Measurements from ENCODE around the gene RRN3.
"Not testable (repeated sequence)": the region's sequence is repeated elsewhere in the genome, so short reads cannot be mapped to it uniquely, and the experiment has no call there.

RRN3 gene

GRCh38 chr16:15054357-15055140, 39.5 kb downstream of the RRN3 start:
- Histone ChIP-seq H3K9ac (ENCODE audit: low read depth, low read length) (peak overlapping the region; percentile 66), H3K4me3 (ENCODE audit: low read length) (peak overlapping the region; percentile 82), H3K4me1 (ENCODE audit: insufficient read depth, low read length) (no peaks in the 10 kb centered on the region), H3K9me3 (ENCODE audit: insufficient read depth, low read depth, low read length) (no peaks in the 10 kb centered on the region), H3K27me3 (ENCODE audit: insufficient read depth, low read length) (no peaks in the 10 kb centered on the region), H3K27ac (ENCODE audit: low read length) (no peak overlapping the region), H3K36me3 (ENCODE audit: insufficient read depth, low read depth, low read length) (peaks cover 11% of the 10 kb centered on the region)

- H3K36me3 ChIP-seq (ENCODE audit: insufficient read depth, low read depth, low read length) = peaks cover 5% of the 10 kb centered on the region; the same call in 1 of the 2 replicates
Measured at GRCh38 chr16:15053904-15054303, 40.2 kb downstream of the RRN3 start.

GRCh38 chr16:15052747-15053476, 41.2 kb downstream of the RRN3 start:
- Histone ChIP-seq H3K9ac (ENCODE audit: low read depth, low read length) (no peak overlapping the region), H3K27ac (ENCODE audit: low read length) (no peak overlapping the region), H3K27me3 (ENCODE audit: insufficient read depth, low read length) (no peaks in the 10 kb centered on the region), H3K4me3 (ENCODE audit: low read length) (no peak overlapping the region), H3K4me1 (ENCODE audit: insufficient read depth, low read length) (no peaks in the 10 kb centered on the region), H3K36me3 (ENCODE audit: insufficient read depth, low read depth, low read length) (no peaks in the 10 kb centered on the region), H3K9me3 (ENCODE audit: insufficient read depth, low read depth, low read length) (no peaks in the 10 kb centered on the region)

More at GRCh38 chr16:15053904-15054303, 40.2 kb downstream of the RRN3 start:
- H3K9ac ChIP-seq (ENCODE audit: low read depth, low read length) = no peak overlapping the region
- H3K4me3 ChIP-seq (ENCODE audit: low read length) = no peak overlapping the region; the same call in 1 of the 2 replicates
- no peak overlapping the region for H3K27ac ChIP-seq (ENCODE audit: low read length)
- no peaks in the 10 kb centered on the region for H3K9me3 ChIP-seq (ENCODE audit: insufficient read depth, low read depth, low read length)
- no peaks in the 10 kb centered on the region for H3K27me3 ChIP-seq (ENCODE audit: insufficient read depth, low read length)
- H3K4me1 ChIP-seq (ENCODE audit: insufficient read depth, low read length) = no peaks in the 10 kb centered on the region

GRCh38 chr16:15051387-15051951, 42.6 kb downstream of the RRN3 start:
- Histone ChIP-seq H3K9ac (ENCODE audit: low read depth, low read length) (no peak overlapping the region), H3K27ac (ENCODE audit: low read length) (no peak overlapping the region), H3K4me3 (ENCODE audit: low read length) (no peak overlapping the region), H3K9me3 (ENCODE audit: insufficient read depth, low read depth, low read length) (no peaks in the 10 kb centered on the region), H3K4me1 (ENCODE audit: insufficient read depth, low read length) (no peaks in the 10 kb centered on the region), H3K36me3 (ENCODE audit: insufficient read depth, low read depth, low read length) (peaks cover 10% of the 10 kb centered on the region), H3K27me3 (ENCODE audit: insufficient read depth, low read length) (no peaks in the 10 kb centered on the region)

GRCh38 chr16:15050440-15050839, 43.6 kb downstream of the RRN3 start:
- not testable (repeated sequence) for H3K27me3 ChIP-seq (ENCODE audit: insufficient read depth, low read length); H3K9ac ChIP-seq (ENCODE audit: low read depth, low read length); H3K27ac ChIP-seq (ENCODE audit: low read length); H3K9me3 ChIP-seq (ENCODE audit: insufficient read depth, low read depth, low read length); H3K4me3 ChIP-seq (ENCODE audit: low read length); H3K4me1 ChIP-seq (ENCODE audit: insufficient read depth, low read length)
- H3K36me3 ChIP-seq (ENCODE audit: insufficient read depth, low read depth, low read length) = peaks cover 15% of the 10 kb centered on the region

GRCh38 chr16:15049581-15050180, 44.4 kb downstream of the RRN3 start:
- Histone ChIP-seq H3K9me3 (ENCODE audit: insufficient read depth, low read depth, low read length) (no peaks in the 10 kb centered on the region), H3K4me1 (ENCODE audit: insufficient read depth, low read length) (no peaks in the 10 kb centered on the region), H3K27me3 (ENCODE audit: insufficient read depth, low read length) (no peaks in the 10 kb centered on the region), H3K9ac (ENCODE audit: low read depth, low read length) (no peak overlapping the region), H3K36me3 (ENCODE audit: insufficient read depth, low read depth, low read length) (peaks cover 15% of the 10 kb centered on the region), H3K27ac (ENCODE audit: low read length) (no peak overlapping the region), H3K4me3 (ENCODE audit: low read length) (no peak overlapping the region)

- Histone ChIP-seq H3K27ac (ENCODE audit: low read length) (no peak overlapping the region), H3K4me1 (ENCODE audit: insufficient read depth, low read length) (no peaks in the 10 kb centered on the region), H3K9me3 (ENCODE audit: insufficient read depth, low read depth, low read length) (no peaks in the 10 kb centered on the region), H3K27me3 (ENCODE audit: insufficient read depth, low read length) (no peaks in the 10 kb centered on the region), H3K36me3 (ENCODE audit: insufficient read depth, low read depth, low read length) (peaks cover 15% of the 10 kb centered on the region), H3K9ac (ENCODE audit: low read depth, low read length) (no peak overlapping the region), H3K4me3 (ENCODE audit: low read length) (no peak overlapping the region)
Measured at GRCh38 chr16:15046692-15047376, 47.2 kb downstream of the RRN3 start.

GRCh38 chr16:15045270-15045669, 48.8 kb downstream of the RRN3 start:
- not testable (repeated sequence) for H3K9me3 ChIP-seq (ENCODE audit: insufficient read depth, low read depth, low read length); H3K4me1 ChIP-seq (ENCODE audit: insufficient read depth, low read length); H3K27ac ChIP-seq (ENCODE audit: low read length); H3K4me3 ChIP-seq (ENCODE audit: low read length); H3K9ac ChIP-seq (ENCODE audit: low read depth, low read length); H3K27me3 ChIP-seq (ENCODE audit: insufficient read depth, low read length)
- peaks cover 28% of the 10 kb centered on the region for H3K36me3 ChIP-seq (ENCODE audit: insufficient read depth, low read depth, low read length)

GRCh38 chr16:15044286-15044685, 49.8 kb downstream of the RRN3 start:
- Histone ChIP-seq H3K36me3 (ENCODE audit: insufficient read depth, low read depth, low read length) (peaks cover 38% of the 10 kb centered on the region), H3K27me3 (ENCODE audit: insufficient read depth, low read length) (no peaks in the 10 kb centered on the region), H3K27ac (ENCODE audit: low read length) (no peak overlapping the region), H3K4me1 (ENCODE audit: insufficient read depth, low read length) (no peaks in the 10 kb centered on the region), H3K4me3 (ENCODE audit: low read length) (no peak overlapping the region), H3K9me3 (ENCODE audit: insufficient read depth, low read depth, low read length) (no peaks in the 10 kb centered on the region), H3K9ac (ENCODE audit: low read depth, low read length) (no peak overlapping the region)

- no peaks in the 10 kb centered on the region for H3K4me1 ChIP-seq (ENCODE audit: insufficient read depth, low read length)
- H3K27ac ChIP-seq (ENCODE audit: low read length) = no peak overlapping the region
- no peaks in the 10 kb centered on the region for H3K9me3 ChIP-seq (ENCODE audit: insufficient read depth, low read depth, low read length)
- H3K4me3 ChIP-seq (ENCODE audit: low read length) = no peak overlapping the region
- no peaks in the 10 kb centered on the region for H3K27me3 ChIP-seq (ENCODE audit: insufficient read depth, low read length)
- no peak overlapping the region for H3K9ac ChIP-seq (ENCODE audit: low read depth, low read length)
- H3K36me3 ChIP-seq (ENCODE audit: insufficient read depth, low read depth, low read length) = peaks cover 47% of the 10 kb centered on the region
Measured at GRCh38 chr16:15043344-15043743, 50.7 kb downstream of the RRN3 start.

GRCh38 chr16:15041271-15042004, 52.6 kb downstream of the RRN3 start:
- Histone ChIP-seq H3K4me3 (ENCODE audit: low read length) (no peak overlapping the region), H3K9ac (ENCODE audit: low read depth, low read length) (no peak overlapping the region), H3K27me3 (ENCODE audit: insufficient read depth, low read length) (no peaks in the 10 kb centered on the region), H3K4me1 (ENCODE audit: insufficient read depth, low read length) (no peaks in the 10 kb centered on the region), H3K36me3 (ENCODE audit: insufficient read depth, low read depth, low read length) (peaks cover 57% of the 10 kb centered on the region), H3K9me3 (ENCODE audit: insufficient read depth, low read depth, low read length) (no peaks in the 10 kb centered on the region), H3K27ac (ENCODE audit: low read length) (no peak overlapping the region)

Data from iPS-20b (cell line).